Measurements from ENCODE around the gene DNAAF5.

- no peak for TF ChIP-seq CTCF (conservative IDR thresholded peaks at IDR 0.05; ENCODE audit: low read depth, low read length)
- TF ChIP-seq POLR2A (IDR thresholded peaks at IDR 0.05; ENCODE audit: low read depth, low read length), result no peak
- TF ChIP-seq RCOR1 (IDR thresholded peaks at IDR 0.05; ENCODE audit: insufficient replicate concordance, low read length), result no peak
- TF ChIP-seq FOS (IDR thresholded peaks at IDR 0.05; ENCODE audit: low read depth, low read length), result no peak
- no peak for TF ChIP-seq ELK1 (IDR thresholded peaks at IDR 0.05; ENCODE audit: borderline replicate concordance, low read depth, low read length)
- no peak for TF ChIP-seq SMC3 (IDR thresholded peaks at IDR 0.05; ENCODE audit: low read depth, low read length)
Observed at GRCh38 chr7:751826-752225, 25.3 kb downstream of the DNAAF5 start.
